Keratinocyte (primary cell): Measurements from ENCODE around the gene MS4A3. TPM values are rescaled to one million over a fixed set of nuclear protein-coding genes. Genes with fewer than 3 reads are reported as not detected.

ENCODE experiments used
- DNase-seq: peaks from one replicate; pipeline ENCODE4 v3.0.0-alpha.2; 2011; ENCODE audit warnings: low read depth, missing footprints, low spot score
- FAIRE-seq: peaks from 2 replicates; lab custom pipeline; 2011; peaks lifted over from hg19 to GRCh38; lab: Jason Lieb, UNC
- H2AFZ ChIP-seq: 2 replicates; pipeline ENCODE4 v1.6.0; 2012; ENCODE audit warnings: low read length, control low read depth, inconsistent platforms; ENCODE audit not compliant: control insufficient read depth
- H3K27ac ChIP-seq: 2 replicates; pipeline ENCODE4 v1.5.1; 2011; ENCODE audit warnings: low read length; ENCODE audit not compliant: control insufficient read depth, insufficient read depth
- H3K27me3 ChIP-seq: 3 replicates; pipeline ENCODE4 v1.6.0; 2011; ENCODE audit warnings: low read length; ENCODE audit not compliant: control insufficient read depth, insufficient read depth; ENCODE audit errors: extremely low read depth
- H3K36me3 ChIP-seq, 2 experiments: 2 replicates in 1 of 2; 3 replicates in 1 of 2; pipeline ENCODE4 v1.5.1; 2011; ENCODE audit warnings: low read length in 2 of 2, mild to moderate bottlenecking in 1 of 2; ENCODE audit not compliant: control insufficient read depth in 2 of 2, insufficient read depth in 2 of 2; ENCODE audit errors: extremely low read depth in 1 of 2
- H3K4me1 ChIP-seq: 3 replicates; pipeline ENCODE4 v1.5.1; 2011; ENCODE audit warnings: low read length; ENCODE audit not compliant: control insufficient read depth, insufficient read depth; ENCODE audit errors: extremely low read depth
- H3K4me2 ChIP-seq: 3 replicates; pipeline ENCODE4 v1.6.0; 2011; ENCODE audit warnings: low read depth, low read length; ENCODE audit not compliant: control insufficient read depth, insufficient read depth; ENCODE audit errors: extremely low read depth
- H3K4me3 ChIP-seq, 3 experiments: fragments of 200-600 bp in 1 of 3; sonication (generic) in 1 of 3; 2 replicates in 2 of 3; 3 replicates in 1 of 3; pipeline ENCODE4 v1.5.1; 2011 to 2016; ENCODE audit warnings: low read length in 3 of 3, mild to moderate bottlenecking in 3 of 3, control low read depth in 2 of 3, inconsistent platforms in 1 of 3, low read depth in 1 of 3, mixed read lengths in 1 of 3, mixed run types in 1 of 3, moderate library complexity in 1 of 3; ENCODE audit not compliant: control insufficient read depth in 2 of 3, insufficient read depth in 2 of 3; ENCODE audit errors: extremely low read depth in 1 of 3
- H3K79me2 ChIP-seq: 2 replicates; pipeline ENCODE4 v1.6.0; 2012; ENCODE audit warnings: low read length; ENCODE audit not compliant: control insufficient read depth, insufficient read depth
- H3K9ac ChIP-seq: 3 replicates; pipeline ENCODE4 v1.6.0; 2011; ENCODE audit warnings: low read length; ENCODE audit not compliant: control insufficient read depth, insufficient read depth; ENCODE audit errors: extremely low read depth
- H3K9me1 ChIP-seq: 3 replicates; pipeline ENCODE4 v1.6.0; 2011; ENCODE audit warnings: low read length; ENCODE audit not compliant: control insufficient read depth, insufficient read depth; ENCODE audit errors: extremely low read depth
- H3K9me3 ChIP-seq: 2 replicates; pipeline ENCODE4 v1.5.1; 2012; ENCODE audit warnings: low read depth, low read length; ENCODE audit not compliant: control insufficient read depth
- H4K20me1 ChIP-seq: 3 replicates; pipeline ENCODE4 v1.6.0; 2011; ENCODE audit warnings: low read length; ENCODE audit not compliant: control insufficient read depth, insufficient read depth; ENCODE audit errors: extremely low read depth
- CTCF ChIP-seq, 3 experiments: IDR thresholded peaks in 1 of 3; conservative IDR thresholded peaks in 1 of 3; optimal IDR thresholded peaks in 1 of 3; 2 replicates in 2 of 3; 3 replicates in 1 of 3; pipeline versions ENCODE3 to v1.5.1; 2011; ENCODE audit warnings: low read length in 3 of 3, mild to moderate bottlenecking in 3 of 3, moderate library complexity in 2 of 3, control low read depth in 1 of 3, inconsistent platforms in 1 of 3; ENCODE audit not compliant: insufficient read depth in 2 of 3; ENCODE audit errors: extremely low read depth in 1 of 3
- EZH2 ChIP-seq: IDR thresholded peaks from one replicate; pipeline ENCODE4 v1.6.1; 2012; ENCODE audit warnings: inconsistent platforms, mild to moderate bottlenecking, low read length, moderate library complexity
- dilution Hi-C: fragments of 300-500 bp; cut with MboI; formaldehyde crosslinking; loops from one replicate; pipeline ENCODE4 v1.7.0; 2020; ENCODE audit warnings: low sequenced_read_pairs; ENCODE audit not compliant: extremely low pct_ligation_motif_present
- polyA plus RNA-seq, 5 experiments: library from polyadenylated mRNA; depleted of rRNA in 3 of 5; stranded (reverse) in 3 of 5; stranded (forward) in 1 of 5; unstranded in 1 of 5; fragments of >200 nt; gene quantifications; 1 replicate in 1 of 5; 2 replicates in 3 of 5; 3 replicates in 1 of 5; pipeline versions ENCODE4 v1.2.1 to v1.2.3, GENCODE V29; 2011 to 2012; ENCODE audit warnings: missing spikeins in 2 of 5, low read depth in 1 of 5, low replicate concordance in 1 of 5

MS4A3 gene
- polyA plus RNA-seq, 1 donor (not counting 4 experiments of a cell fraction or from before 2014, with no cell fraction given) = not detected

DNA sequence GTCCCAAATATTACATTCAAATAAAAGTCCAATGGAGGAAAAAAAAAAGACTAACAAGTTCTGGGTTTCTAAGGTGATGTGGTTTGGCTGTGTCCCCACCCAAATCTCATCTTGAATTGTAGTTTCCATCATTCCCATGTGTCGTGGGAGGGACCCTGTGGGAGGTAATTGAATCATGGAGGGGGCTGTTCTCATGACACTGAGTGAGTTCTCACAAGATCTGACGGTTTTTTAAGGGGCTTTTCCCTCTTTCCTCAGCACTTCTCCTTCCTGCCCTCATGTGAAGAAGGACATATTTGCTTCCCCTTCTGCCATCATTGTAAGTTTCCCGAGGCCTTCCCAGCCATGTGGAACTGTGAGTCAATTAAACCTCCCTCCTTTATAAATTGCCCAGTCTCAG, 24.1 kb downstream of the MS4A3 start:
- Histone ChIP-seq H3K9me1 (no peaks in the 10 kb centered on the region), H3K4me1 (no peaks in the 10 kb centered on the region), H2AFZ (no peak overlapping the region), H3K36me3 (no peaks in the 10 kb centered on the region), H4K20me1 (no peaks in the 10 kb centered on the region), H3K27me3 (no peaks in the 10 kb centered on the region), H3K9ac (no peak overlapping the region), H3K9me3 (no peaks in the 10 kb centered on the region), H3K79me2 (no peaks in the 10 kb centered on the region), H3K4me2 (no peak overlapping the region), H3K27ac (no peak overlapping the region), H3K4me3 (no peak overlapping the region)
- no peak for TF ChIP-seq EZH2
- TF ChIP-seq CTCF (optimal IDR thresholded peaks at IDR 0.05 in 1 of 3, IDR thresholded peaks at IDR 0.05 in 1 of 3, conservative IDR thresholded peaks at IDR 0.05 in 1 of 3; ENCODE audit: extremely low read depth in 1 of 3, insufficient read depth in 2 of 3, low read length in 3 of 3) = no peak
- dilution Hi-C loops = no loop called here
- FAIRE-seq (no peak), DNase-seq (no peak)

- H3K79me2 ChIP-seq = no peaks in the 10 kb centered on the region
- FAIRE-seq (no peak), DNase-seq (no peak)
- no peaks in the 10 kb centered on the region for H3K9me3 ChIP-seq
- no peaks in the 10 kb centered on the region for H3K4me1 ChIP-seq
- no peaks in the 10 kb centered on the region for H3K36me3 ChIP-seq
- H3K4me3 ChIP-seq = no peak overlapping the region
- no peak overlapping the region for H3K4me2 ChIP-seq
- no peak overlapping the region for H3K9ac ChIP-seq
- TF ChIP-seq EZH2 (no peak), CTCF (optimal IDR thresholded peaks at IDR 0.05 in 1 of 3, IDR thresholded peaks at IDR 0.05 in 1 of 3, conservative IDR thresholded peaks at IDR 0.05 in 1 of 3; ENCODE audit: extremely low read depth in 1 of 3, insufficient read depth in 2 of 3, low read length in 3 of 3) (no peak)
- H3K27me3 ChIP-seq = no peaks in the 10 kb centered on the region
- no peaks in the 10 kb centered on the region for H3K9me1 ChIP-seq
- H3K27ac ChIP-seq = no peak overlapping the region
- no peaks in the 10 kb centered on the region for H4K20me1 ChIP-seq
- H2AFZ ChIP-seq = no peak overlapping the region
- dilution Hi-C loops = no loop called here
Observed at GRCh38 chr11:60084631-60085273, 28.3 kb downstream of the MS4A3 start.
